GM21786 (cell line): ENCODE results near the gene EMX1.

Experiments used
- ATAC-seq: cut with Tn5 transposase; IDR thresholded peaks from one replicate; pipeline ENCODE4 v1.9.1; 2021; ENCODE audit not compliant: unreplicated experiment

Gene EMX1

GRCh38 chr2:72942293-72942692, 25.0 kb downstream of the EMX1 start:
- no peak for ATAC-seq

DNA sequence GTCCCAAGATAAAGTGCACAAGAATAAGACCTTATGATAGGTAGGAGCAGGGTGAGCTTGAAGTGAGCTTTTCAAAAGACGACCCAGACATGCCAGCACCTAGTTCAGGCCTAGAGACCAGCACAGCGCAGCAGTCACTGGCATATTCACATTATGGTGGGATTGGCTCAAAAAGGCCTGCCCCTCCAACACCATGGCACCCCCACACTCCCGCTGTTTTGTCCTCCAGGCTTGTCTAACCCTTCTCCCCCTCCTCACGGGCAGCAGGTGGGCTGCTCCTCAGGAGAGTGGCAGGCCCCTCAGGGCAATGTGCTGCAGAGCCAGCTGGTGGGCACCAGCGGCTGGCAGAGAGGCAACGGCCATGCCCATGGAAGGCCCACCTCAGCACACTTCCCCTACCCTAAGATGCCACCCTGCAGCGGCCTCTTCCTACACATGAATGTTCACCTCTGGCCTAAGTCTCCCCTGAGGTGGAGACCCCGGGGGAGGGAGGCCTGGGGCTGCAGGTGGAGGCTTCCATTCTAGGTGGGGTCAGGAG, 25.6 kb downstream of the EMX1 start:
- no peak for ATAC-seq

DNA sequence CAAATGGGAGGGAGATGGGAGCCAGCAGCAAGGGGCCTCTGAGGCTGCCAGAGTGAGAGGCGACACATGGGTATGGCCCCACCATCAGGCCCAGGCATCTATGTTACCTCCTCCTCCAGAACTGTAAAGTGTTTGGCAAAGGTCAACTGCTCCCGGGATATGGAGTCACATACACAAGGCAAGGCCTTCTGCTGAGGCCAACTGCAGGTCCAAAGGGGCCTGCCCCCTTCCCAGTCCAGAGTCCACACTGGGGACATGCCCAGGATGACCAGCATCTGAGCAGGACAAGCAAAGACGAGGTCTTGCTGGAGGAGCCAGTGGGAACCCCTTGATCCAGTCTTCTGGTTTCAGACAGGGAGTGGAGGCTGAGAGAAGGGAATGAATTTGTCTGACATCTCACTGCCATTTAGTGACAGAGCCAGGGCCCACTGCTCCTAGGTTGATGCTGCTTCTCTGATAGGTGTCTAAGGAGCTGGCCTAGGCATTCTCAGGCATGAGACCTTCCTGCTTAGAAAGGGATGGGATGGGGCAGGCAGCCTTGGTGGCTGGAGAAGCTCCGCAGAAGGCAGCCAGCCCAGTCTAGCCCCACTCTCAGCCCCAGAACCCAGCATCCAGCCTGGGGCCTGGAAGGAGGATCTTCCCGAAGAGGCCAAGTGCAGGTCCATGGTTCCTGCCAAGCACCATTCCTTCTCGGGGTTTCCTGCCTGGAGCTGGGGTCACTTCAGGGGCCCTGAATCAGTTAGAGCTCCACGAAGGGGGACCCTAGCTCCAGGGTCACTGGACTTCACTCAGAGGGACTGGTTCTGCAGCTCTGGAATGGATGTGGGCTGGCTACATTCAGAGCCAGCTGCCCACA, 26.4 kb downstream of the EMX1 start:
- no peak for ATAC-seq

DNA sequence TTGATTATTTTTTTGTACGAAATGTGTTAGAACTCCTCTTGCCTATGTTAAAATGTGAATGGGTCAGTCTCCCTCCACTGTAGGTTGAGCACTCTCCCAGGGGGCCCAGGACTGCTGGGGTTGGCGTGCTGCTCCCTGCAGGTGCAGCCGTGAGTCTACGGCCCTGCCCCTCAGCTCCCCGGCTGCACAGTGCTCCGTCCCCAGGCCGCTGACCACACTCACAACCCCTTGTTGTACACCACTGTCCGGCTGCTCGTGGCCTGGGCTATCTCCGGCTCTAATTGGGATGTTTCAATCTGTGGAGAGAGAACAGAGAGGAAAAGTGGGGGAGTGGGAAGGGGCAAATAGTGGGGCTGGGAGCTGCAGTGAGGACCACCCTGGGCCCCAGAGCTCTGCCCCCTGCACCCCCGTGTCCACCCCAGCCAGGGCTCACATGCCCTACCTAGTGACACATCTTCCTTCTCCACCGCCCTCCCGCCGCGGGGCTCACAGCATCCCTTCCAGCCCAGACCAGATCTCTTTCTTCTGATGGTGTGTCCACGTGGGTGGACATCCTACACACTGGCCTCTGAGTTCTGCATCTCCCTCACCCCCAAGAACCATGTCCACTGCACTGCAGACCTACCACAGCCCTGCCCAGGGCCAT, 27.6 kb downstream of the EMX1 start:
- ATAC-seq: no peak

DNA sequence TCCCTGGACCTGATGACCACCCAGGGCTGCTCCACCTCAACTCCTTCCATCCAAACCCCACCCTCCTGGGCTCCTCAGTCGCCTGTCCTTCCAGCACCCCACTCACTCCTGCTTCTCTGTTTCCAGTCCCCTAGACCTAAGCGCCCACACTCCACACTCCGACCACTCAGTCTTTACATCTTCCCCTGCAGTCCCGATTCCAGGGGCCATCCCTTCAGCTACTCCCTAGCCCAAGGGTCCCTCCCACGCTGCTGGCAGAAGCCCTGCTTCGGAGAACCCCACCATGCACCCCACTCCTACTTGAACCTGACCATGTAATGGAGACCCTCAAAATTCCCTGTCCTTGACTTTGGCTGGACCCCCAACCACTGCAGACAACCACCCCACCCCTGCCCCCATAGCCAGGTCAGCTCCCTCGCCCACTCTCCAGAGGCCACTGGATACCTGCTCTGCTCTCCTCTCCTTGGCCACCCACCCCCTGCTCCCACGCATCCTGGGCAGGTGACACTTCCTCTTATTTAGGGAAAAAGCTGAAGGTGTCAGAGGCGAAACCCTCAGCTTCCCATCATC, 28.2 kb downstream of the EMX1 start:
- no peak for ATAC-seq

- ATAC-seq: no peak
Observed at GRCh38 chr2:72946466-72946865, 29.1 kb downstream of the EMX1 start.

DNA sequence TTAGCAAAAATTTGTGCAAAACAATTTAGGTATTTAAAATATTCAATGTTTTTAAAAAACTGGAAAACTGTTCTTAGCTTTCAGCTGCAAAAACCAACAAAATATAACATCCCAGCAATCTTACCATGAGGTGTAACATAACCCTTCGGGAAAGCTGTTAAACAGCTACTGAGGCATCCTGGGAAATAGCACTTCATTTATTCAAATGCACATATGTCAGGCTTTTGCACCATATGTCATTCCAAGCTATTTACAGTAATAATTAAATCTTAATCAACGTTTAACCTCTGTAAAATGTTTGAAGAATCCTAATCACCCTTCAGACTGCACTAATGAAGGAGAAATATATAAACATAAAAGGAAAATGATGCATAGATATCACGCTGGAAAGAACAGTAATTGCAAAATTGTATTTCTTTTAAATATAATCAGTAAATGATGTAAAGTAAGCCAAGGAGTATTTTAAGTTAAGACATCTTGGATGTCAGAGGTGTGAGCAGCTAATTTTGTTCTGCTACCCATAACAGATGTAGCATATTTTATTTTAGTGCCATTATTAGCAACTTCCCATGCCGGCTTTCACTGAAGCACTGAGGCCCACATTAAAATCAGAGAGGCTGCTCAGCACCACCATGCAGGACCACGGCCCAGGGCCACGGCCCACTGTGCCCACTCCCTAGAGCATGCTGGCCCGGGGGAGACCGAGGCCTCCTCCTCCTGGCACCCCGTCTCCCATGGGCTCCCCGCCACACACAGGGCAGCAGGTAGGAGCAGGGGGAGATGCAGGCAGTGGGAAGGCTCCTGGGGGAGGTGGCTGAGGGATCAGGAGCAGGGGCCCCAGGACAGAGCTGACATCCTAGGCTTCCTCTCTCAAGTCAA, 30.9 kb downstream of the EMX1 start:
- ATAC-seq: no peak

GRCh38 chr2:72949045-72949444, 31.7 kb downstream of the EMX1 start:
- ATAC-seq: no peak

DNA sequence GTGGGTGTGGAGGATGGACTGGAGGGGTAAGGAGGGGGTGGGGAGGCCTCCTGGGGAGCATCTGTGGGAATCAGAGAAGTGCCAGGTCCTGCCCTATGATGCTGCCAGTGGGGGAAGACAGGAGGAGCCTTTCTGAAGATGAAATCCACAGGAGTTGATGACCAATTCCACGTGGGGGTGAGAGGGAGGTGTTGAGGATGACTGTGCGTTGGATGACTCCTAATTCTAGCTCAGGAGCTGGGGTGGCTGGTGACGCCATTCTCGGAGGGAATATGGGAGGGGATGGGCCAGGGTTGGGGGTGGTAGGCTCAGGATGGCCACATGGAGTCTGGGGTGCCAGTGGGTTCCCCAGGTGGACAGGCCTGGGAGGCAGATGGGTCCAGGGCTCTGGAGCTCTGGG, 32.3 kb downstream of the EMX1 start:
- no peak for ATAC-seq

GRCh38 chr2:72950558-72951255, 33.4 kb downstream of the EMX1 start:
- no peak for ATAC-seq

GRCh38 chr2:72951303-72952095, 34.2 kb downstream of the EMX1 start:
- ATAC-seq: no peak

DNA sequence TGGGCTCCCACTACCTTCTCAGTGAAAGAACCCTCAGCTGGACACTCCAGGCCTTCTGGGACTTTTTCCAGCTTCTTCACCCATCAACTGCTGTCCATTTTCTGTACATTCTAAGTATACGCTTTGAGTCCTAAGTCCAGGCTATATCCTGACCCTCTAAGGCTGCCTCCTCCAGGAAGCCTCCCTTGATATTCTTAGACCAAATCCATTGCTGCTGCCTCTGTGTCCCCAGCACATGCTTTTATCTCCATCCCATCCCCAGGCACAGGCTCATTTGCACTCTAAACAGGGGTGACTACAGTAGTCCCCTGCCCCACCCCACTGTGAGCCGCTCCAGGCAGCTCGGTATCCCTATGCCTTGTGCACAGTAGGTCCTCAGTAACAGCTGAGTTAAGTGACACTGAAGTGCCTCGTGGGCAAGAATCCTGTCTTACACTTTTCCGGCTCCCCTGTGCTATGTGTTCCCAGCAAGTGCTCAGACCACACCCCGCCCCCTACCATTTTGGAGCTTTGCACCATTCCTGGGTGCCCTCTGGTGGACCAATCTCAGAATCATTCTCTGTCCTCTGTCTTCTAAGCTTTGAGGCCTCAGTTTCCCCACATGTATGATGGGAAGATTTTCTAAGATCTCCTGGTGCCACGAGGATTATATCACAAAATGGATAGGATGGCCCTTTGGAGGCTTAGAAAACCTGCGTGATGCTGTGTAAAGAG, 34.9 kb downstream of the EMX1 start:
- ATAC-seq: no peak

GRCh38 chr2:72952961-72953360, 35.6 kb downstream of the EMX1 start:
- no peak for ATAC-seq

- no peak for ATAC-seq
Observed at GRCh38 chr2:72953528-72953927, 36.2 kb downstream of the EMX1 start.

DNA sequence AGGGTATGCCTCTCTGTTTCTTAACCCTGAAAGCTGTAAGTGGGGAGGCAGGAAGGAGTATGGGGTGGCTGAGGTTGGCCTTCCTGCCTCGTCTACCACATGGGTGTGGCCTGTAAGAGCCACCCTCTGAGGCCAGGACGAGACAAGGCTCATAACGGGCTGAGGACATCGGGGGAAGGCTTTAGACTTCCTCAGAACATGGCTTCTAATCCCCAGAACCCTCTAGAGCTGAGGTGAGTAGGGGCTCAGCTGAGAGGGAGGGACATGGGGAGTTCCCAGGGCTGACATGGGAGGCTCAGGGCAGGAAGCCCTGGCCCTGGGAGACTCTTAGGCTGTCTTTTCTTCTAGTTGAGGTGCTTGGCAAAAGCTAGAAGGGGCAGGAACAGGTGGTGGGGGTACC, 36.7 kb downstream of the EMX1 start:
- no peak for ATAC-seq

DNA sequence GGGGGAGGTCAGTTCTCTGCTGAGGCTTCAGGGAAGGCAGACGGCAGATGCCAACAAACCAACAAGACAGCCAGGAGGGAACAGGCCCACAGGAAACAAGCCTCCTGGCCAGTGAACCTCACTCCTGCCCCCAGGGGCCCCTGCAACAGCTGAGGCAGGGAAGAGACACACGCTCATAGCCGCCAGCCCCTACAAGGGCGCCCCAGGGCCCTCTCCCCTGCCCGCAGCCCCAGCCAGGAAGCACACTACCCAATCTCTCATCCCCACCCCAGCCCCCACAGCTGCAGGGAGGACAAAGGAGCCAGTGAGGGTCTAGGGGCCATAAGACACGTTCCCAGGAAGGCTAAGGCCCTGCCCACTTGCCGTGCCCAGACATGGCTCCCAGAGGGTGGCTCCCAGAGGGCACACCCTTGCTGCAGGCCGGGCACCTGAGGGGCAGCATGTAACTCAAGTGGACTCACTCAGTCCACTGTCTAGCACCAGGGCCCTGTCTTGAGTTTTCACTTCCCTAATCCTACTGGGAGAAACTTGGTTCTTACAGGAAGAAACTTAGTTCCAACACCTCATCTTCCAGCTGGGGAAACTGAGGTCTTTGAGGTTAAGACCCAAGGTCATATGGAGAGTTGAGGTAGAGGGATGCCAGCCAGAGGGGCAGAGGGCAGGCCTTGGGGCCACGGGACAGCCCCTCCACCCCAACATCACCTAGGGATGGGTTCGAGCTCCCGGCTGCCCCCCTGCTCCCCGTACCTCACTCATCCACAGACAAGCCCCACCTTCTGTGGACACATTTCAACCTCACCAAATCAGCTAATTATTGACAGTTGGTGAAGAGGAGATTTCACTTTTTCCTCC, 37.3 kb downstream of the EMX1 start:
- ATAC-seq: no peak

DNA sequence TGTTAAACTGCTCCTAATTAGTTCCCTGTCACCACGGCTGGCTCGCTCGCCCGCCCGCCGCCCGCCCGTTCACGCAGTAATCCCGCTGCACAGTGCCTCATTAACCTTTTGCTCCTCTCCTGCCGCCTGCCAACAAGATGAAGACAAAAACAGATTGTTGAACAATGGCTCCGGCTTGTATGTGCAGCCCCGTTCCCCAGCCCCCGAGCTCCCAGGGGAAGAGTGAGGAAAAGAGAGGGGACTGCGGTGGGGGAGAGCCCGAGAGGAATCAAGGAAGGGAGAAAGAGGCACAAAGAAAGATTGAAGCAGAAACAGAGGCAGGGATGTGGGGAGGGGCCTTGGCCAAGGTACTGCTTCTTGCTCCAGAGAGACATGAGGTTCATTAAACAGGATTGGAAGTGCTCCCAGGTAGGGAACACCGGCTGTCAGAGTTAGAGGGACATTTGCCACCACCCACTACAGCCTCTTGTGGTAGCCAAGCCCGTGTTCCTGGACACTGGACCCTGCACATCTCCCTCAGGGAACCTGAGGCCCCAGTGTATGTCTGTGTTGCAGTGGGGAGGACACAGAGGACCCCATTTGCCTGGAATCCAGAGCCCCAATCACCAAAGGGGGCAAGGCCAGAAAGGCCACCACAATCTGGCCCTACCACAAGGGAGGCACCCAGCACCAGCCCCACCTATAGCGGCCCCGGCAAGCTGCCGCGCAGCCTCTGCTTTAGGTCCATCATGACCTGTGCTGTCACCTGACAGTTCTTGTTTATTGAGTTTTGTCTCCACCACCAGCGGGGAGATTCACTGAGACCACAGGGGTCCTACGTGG, 38.1 kb downstream of the EMX1 start:
- no peak for ATAC-seq
